Stimulated activated CD8-positive, alpha-beta memory T cell treated with anti-CD3 and anti-CD28 coated beads, Interleukin-7, amount 100 ng/mL, for 48 hours (primary cell): ENCODE data around the gene BMP2K.

Source experiments
- DNase-seq, 2 donors: peaks; one replicate each; pipeline ENCODE4 v3.0.0-alpha.2; 2020; ENCODE audit warnings: low read depth in 1 of 2; ENCODE audit errors: extremely low read depth in 1 of 2

The BMP2K gene

DNA sequence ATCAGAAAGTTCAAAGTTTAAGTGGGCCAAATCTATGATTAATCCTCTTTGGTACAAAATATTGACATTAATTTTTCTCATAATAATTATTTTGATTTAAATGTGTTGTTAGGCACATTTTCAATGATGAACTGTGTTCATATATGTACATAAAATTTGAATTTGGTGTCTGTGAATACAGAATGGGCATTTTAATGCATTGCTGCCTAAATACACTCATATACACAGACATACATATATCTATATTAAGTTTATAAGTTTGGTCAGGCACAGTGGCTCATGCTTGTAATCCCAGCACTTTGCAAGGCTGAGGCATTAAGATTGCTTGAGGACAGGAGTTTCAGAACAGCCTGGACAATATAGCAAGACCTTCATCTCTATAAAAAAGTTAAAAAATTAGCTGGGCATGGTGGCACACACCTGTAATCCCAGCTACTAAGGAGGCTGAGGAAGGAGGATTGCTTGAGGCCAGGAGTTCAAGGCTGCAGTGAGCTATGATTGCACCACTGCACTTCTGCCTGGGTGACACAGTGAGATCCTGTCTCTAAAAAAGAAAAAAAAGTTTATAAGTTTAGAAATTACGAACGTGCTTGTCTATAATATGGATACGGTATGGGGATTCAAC, 12.3 kb upstream of the BMP2K start:
- no peak for DNase-seq

DNA sequence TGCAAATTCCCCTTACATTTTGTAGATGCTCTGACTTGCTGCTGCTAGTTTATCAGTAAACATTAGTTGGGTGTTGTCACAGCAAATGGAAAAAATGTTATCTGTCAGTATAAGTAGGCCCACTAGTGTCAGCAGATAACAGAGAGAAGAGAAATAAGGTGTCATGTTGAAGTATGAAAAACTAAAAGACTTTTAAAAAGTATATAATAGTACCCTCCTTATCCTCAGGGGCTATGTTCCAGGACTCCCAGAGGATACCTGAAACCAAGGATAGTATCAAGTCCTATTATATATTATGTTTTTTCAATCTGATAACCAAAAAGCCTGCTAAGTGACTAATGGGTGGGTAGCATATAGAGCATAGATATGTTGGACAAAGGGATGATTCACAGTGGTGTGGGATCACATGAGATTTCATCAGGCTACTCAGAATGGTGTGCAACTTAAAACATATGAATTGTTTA, 11.6 kb upstream of the BMP2K start:
- DNase-seq, result no peak

DNA sequence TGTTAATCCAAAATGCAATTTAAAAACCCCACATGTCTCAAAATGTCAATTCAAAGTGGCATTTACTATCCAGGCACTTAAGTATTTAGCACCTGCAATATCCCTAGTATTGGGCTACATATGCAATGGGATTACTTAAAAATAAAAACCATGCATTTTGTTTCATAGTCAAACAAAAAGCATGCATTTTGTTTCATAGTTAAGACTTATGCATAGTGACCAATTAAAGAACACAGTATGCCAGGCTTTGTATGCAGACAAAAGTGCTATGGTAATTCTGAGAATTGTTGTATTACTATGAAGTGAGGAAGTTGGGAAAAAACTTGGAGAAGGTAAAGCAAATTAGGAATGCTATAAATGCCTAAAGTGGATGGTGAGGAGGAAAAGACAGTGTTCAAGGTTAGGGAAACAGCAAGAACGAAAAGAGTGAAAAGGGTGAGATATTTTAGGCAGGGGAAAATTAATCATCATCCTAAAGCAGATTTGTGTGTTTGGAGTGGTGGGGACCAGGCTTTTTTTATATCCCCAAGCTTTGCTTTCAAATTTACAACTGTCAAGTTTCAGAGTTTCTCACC, 10.6 kb upstream of the BMP2K start:
- DNase-seq, result no peak

DNA sequence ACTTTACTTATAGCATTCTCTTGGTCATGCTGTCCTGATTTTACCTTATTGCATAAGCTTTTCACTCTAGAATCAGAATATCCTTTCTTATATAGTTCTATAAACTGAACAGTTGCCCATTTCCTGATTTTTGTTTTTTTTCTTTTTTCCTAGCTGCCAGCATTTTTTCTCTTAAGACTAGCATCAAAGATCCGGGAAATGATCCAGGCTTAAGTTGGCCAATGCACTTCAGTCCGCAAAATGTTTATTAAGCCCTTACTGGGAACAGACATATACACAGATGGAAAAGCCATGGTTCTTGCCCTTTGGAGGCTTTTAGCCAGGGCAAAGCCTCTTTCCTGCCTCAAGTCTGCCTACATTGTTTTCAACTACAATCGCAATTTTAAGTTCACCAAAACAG, 10.1 kb upstream of the BMP2K start:
- no peak for DNase-seq

DNA sequence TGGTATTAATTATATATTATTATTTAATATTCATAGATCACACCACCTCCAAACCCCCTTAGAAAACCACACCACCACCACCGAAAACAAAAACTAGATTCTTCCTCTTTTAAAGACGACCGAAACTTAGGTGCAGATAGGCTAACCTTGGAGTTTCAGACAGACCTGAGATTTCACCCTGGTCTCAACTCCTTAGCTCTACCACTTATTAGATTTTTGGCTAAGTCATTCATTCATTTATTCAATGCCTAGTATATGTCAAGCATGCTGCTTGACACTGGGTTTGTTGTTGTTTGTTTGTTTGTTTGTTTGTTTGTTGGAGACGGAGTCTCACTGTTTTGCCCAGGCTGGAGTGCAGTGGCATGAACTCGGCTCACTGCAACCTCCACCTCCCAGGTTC, 9.5 kb upstream of the BMP2K start:
- DNase-seq, result no peak

DNA sequence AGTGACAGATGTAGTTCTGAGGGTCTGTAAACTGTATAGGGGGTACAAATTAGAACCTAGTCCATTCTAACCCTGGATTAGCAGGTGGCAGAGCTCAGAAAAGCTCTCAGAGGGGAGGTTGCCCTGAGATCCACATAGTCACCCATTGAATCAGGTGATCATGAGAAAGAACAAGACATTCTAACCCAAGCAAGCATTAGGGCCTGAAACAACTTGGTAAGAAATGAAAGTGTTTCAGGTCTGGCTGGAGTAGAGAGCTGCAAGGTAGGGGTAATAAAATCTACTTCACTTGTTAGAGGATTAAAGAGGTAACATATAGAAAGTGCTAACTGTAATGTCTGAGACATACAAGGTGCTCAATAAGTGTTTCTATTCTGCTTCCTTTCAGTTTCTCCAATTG, 8.8 kb upstream of the BMP2K start:
- no peak for DNase-seq

DNA sequence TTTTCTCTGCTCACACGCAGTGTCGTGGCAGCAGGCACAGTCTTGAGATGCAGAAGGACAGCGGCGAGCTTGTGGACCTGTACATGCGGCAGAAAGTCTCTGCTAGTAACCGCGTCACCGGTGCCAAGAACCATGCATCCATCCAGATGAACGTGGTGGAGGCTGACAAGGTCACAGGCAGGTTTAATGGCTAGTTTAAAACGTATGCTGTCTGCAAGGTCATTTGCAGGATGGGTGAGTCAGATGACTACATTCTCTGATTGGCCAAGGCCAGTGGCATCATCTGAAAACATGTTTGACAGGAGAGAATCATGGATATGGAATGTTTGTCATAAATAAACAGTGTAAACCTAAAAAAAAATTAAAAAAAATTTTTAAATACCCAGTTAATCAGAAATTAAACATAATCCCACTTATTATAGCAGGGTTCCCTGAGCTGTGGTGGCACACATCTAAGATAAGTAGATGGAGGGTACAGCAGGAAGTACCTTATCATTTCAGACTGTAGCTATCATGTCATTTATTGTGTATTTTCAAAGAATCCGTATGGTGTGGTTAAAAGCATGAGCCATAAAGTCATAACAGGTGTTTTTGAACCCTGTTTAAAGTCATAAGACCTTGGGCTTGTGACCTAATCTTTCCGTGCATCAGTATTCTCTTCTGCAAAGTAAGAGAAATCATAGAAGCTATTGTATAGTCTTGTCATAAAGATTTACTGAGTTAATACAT, 7.5 kb upstream of the BMP2K start:
- no peak for DNase-seq

DNA sequence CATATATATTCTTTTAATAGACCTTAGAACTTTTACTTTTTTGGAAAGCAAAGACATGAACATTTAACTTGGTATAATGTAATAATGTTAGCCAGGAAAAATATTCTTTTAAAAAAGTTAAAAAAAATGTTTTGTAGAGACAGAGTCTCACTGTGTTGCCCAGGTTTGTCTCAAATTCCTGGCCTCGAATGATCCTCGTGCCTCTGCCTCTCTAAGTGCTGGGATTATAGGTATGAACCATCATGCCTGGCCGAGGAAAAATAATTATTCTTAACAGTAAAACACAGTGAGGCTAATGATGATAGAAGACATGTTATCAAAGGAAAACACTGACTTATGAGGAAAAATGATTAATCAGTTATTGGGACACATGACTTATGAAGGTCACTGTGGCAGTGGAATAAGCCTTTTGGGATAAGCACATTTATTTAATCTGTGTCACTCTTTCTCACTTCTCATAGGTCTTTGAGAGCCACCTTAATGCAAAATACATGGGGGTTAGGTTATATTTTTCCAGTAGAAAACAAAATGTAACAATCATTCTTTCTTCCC, 6.0 kb upstream of the BMP2K start:
- no peak for DNase-seq

DNA sequence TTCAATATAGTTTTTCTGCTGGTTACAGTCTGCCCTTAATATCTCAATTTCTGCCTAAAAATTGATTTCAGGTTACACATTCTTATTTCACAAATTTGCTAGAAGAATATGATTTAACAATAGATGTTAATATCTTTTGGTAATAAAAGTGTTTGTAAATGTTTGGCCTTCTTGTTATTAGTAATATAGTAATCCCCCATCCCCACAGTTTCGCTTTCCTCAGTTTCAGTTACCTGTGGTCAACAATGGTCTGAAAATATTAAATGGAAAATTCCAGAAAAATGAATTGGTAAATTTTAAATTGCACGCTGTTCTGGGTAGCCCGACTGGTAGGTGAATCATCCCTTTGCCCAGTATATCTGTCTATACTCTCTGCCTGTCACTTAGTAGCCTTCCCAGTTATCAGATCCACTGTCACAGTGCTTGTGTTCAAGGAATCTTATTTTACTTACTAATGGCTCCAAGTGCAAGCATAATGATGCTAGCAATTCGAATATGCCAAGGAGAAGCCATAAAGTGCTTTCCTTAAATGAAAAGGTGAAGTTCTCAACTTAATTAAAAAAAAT, 3.5 kb upstream of the BMP2K start:
- no peak for DNase-seq

DNA sequence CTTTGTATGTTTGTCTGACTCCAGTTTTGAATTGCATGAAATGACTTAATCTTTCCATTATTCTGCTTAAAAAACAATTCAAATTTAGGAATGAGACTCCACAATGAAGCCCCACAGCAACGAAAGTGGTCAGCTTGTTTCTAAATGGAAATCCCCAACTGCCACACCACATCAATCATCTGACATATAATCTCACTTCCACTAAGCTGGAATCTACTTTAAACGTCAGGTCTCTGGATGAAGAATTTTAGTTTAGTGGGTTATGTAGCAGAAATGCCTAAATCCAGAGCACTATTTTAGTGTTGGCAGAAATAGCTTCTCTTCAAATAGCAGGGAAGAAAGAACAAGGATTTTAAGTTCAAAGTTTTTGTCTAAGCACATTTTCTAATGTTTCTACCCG, 1.7 kb upstream of the BMP2K start:
- DNase-seq, result no peak

DNA sequence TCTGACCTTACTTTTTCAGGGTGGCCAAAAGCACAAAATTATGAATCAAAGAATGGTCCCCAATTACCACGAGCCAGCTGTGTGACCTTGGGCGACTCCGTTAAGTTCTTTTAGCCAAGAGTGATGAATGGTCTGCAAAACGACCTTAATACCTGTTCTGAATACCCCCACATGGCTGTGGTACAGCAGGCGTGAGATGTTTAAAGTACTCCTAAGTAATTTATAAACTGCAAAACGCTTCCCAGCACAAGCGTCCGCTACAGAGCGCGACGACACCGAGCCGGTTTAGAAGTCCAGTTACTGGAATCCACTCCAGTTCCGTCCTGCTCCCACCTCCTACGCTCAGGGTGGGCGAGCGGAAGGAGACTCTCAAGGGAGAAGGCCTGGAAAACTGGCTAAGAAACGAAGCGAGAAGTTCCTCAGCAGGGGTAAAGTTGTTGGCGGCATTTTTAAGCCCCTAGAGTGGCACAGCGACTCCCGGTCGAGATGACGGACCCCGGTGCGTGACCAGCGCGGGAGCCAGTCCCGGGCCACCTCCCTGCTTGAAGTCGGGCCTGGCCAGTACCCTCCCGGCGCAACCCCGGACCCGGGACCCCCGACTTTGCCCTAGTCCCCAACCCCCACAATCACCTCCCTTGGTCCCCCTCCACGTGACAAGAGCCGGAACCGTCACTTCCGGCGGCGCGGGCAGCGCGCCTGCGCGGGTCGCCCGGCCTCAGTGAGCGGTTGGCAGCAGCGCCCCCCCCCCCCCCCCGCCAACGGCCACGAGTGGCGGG, 659 bp upstream of the BMP2K start:
- DNase-seq, result peak; percentile 76 to 77

DNA sequence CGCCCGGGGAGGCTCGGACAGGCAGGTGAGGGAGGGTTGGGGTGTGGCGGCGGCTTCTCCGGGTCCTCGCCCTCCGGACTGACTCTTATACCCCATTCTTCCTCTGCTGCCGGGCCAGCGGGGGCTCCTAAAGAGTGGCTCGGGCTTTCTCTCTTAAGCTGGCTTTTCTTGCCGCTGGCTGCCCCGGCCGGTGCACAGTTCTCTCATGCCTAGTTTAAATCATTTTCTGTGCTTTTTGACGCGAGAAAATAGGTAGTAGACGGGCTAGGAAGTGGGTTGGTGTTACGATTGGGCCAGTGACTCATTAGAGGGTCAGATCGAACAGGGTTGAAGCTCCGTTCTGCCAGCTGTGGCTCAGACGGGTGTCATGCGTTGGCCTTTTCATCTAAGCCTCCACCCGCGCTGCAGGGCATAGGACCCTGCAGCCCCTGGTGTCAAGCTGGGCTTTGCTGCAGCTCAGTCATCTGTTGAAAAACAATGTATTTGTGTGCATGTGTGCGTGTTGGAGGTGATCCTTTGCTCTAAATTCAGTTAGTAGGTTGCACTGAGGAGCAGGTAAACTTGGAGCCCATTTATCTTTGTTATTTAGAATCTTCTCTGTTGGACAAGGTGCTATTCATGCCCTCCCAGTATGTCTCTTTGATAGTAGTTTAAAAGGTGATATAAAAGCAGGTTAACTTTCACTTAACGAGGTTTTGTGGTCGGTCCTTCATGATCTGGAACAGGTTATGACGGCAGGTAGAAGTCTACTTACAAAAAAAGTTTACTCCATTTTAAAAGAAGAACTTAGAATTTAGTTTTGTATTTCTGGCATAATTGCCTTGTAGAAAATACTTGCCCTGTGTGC, 802 bp downstream of the BMP2K start:
- DNase-seq, result peak; percentile 23 to 55

DNA sequence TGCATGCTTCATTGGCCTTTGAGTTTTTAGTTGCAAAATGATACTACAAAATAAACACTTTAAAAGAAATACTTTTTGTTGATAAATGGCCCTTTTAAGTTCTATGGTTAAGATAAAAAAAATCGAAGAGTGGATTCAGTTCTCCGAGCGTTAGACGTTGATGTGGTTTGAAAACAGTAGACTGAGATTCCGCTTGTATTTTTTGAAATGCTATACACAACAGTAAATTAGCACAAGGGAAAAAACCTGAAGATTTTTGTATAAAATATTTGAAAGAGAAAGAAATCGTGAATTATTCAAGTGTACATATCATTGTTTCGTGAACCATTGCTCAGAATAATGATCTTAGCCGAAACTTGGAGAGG, 1.4 kb downstream of the BMP2K start:
- DNase-seq, result no peak

DNA sequence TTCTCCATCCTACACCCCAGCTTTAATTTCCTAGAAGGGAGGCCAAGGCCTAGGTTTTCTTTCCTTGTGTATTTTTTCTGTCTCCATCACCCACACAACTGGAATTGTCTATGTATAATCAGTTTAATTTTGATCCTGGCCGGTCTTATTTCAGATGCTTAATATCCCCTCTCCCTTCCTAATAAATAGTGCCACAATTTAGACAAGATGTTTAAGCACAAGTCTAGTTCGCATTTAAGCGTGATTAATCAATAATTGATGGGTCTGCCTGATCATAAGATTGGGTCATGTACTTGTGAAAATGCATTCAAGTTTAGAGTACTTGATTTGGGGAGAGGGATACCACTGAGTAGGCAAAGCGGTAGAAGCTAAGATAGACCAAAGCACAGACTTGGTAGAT, 2.4 kb downstream of the BMP2K start:
- no peak for DNase-seq

DNA sequence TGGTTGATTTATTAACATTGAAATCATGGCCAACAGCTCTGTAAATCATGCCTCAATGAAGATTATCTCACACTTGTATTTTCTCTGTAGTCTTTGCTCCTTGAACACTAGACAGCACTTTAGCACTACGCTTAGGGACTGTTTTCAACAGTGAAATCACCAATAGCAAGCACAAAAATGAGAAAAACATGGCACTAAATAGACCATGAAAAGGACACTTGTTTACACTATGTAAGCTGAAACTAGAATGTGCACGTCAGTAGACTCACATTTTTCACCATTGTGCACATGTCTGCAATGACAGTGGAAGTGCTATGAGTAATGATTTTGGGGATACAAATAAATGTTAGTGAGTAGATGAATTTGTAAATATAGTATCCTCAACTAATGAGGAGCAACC, 3.1 kb downstream of the BMP2K start:
- DNase-seq, result no peak

DNA sequence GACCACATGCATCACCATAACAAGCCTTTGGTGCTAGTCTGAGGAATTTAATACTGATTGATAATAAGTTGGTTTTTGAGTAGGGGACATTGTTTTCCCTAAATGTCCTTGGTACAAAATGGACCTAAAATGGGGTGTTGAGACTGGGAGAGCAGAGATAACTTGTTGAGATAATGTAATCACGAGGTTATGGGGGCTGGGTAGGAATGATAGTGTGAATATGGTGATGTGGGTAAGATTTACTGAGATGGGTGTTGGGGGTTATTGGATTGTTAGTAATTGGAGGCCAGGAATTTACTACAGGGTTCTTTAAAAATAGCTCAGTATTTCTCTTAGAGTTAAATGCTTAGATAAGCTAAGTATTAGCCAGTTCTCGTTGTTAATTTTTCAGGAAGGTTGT, 3.9 kb downstream of the BMP2K start:
- no peak for DNase-seq

DNA sequence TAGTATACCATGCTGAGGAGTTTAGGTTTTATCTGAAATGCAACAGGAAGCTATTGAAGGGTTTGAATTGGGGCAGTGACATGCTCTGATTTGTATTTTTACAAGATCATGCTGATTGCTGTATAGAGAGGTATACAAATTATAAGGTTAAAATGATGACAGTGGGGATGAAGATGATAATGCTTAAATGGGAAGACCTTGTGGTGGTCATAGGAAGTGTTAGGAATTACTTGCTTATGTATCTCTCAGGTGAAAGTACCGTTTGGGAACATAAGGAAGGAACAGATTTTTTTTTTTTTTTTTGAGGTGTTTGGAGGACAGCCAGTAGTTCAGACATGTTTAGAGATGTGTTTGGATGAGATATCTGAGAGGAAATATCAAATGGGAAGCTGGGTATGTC, 5.0 kb downstream of the BMP2K start:
- no peak for DNase-seq

DNA sequence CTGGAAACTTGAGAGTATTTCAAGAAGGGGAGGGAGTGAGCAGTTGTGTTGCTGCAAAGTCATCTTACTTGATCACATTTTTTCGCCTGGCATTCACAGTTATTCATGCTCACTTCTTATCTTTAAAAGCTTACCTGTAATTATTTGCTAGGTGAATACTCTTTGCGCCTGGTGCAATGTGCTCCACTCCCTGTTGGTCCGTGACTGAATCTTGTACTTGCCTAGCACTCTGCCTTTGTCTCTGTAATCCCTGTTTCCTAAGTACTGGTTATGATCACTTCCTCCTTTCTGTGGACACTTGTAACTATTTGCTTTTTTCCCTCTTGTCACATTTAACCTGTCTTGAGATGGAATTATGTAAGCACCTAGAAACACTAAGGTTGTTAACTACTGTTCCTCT, 5.8 kb downstream of the BMP2K start:
- no peak for DNase-seq

DNA sequence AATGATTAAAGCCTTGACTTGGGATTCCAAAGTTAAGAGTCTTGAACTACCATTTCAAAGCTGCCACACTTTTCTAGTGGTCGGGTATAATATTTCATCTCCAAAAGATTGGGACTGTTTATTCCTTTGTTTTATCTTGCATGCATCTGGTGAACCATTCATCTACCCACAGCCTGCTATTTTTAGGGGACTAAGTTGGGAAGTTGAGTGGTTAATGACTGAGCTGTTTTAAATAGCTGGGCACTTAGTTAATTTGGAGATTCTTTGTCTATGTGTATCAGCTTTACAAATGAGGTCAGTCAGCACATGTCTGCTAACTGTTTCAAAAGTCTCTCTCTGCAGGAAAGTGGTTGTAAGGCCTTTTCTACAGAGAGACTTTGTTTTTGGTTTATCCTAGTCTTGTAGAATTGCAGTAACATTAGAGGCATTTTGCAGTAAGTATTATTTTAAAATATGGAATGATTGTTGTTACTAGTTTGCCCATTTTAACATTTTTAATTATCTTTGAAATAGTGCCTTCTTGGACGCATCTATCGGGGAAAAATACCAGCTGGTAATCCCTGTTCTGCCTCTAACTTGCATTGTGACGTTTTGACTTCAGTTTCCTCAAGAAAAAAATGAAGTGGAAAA, 8.2 kb downstream of the BMP2K start:
- DNase-seq, result no peak
